Trophoblast cell (in vitro differentiated cells and primary cell): ENCODE measurements around the gene COL13A1.

Experiments used
- DNase-seq, 2 donors: peaks; one replicate each; pipeline ENCODE4 v3.0.0-alpha.2; 2016
- H2AFZ ChIP-seq: 2 replicates; pipeline ENCODE4 v1.6.1; 2013; ENCODE audit warnings: low read length, moderate library complexity, mild to moderate bottlenecking; ENCODE audit not compliant: insufficient read depth, poor library complexity
- H2AK5ac ChIP-seq: 2 replicates; pipeline ENCODE4 v1.6.1; 2013; ENCODE audit warnings: mild to moderate bottlenecking, low read length
- H2BK120ac ChIP-seq: 2 replicates; pipeline ENCODE4 v1.6.1; 2013; ENCODE audit warnings: low read length, mild to moderate bottlenecking, moderate library complexity; ENCODE audit not compliant: insufficient read depth, poor library complexity
- H2BK12ac ChIP-seq: 2 replicates; pipeline ENCODE4 v1.6.1; 2013; ENCODE audit warnings: mild to moderate bottlenecking, low read length, moderate library complexity
- H2BK5ac ChIP-seq: 2 replicates; pipeline ENCODE4 v1.6.1; 2013; ENCODE audit warnings: low read length, low read depth, moderate library complexity, mild to moderate bottlenecking; ENCODE audit not compliant: poor library complexity
- H3K14ac ChIP-seq: 2 replicates; pipeline ENCODE4 v1.6.1; 2013; ENCODE audit warnings: mild to moderate bottlenecking, low read length
- H3K18ac ChIP-seq: 2 replicates; pipeline ENCODE4 v1.6.1; 2013; ENCODE audit warnings: mild to moderate bottlenecking, low read length
- H3K23ac ChIP-seq: 2 replicates; pipeline ENCODE4 v1.6.1; 2013; ENCODE audit warnings: low read length
- H3K27ac ChIP-seq: 2 replicates; pipeline ENCODE4 v1.5.1; 2013; ENCODE audit warnings: low read depth, mild to moderate bottlenecking, inconsistent platforms, low read length, moderate library complexity
- H3K27me3 ChIP-seq: 2 replicates; pipeline ENCODE4 v1.6.1; 2013; ENCODE audit warnings: inconsistent platforms, mild to moderate bottlenecking, low read length, moderate library complexity; ENCODE audit not compliant: insufficient read depth
- H3K36me3 ChIP-seq, 2 experiments: 1 replicate in 1 of 2; 2 replicates in 1 of 2; pipeline ENCODE4 v1.6.1; 2013; ENCODE audit warnings: low read length in 2 of 2, mild to moderate bottlenecking in 2 of 2, moderate library complexity in 1 of 2; ENCODE audit not compliant: insufficient read depth in 2 of 2, control insufficient read depth in 1 of 2
- H3K4ac ChIP-seq: 2 replicates; pipeline ENCODE4 v1.6.1; 2013; ENCODE audit warnings: low read depth, mild to moderate bottlenecking, low read length, moderate library complexity
- H3K4me1 ChIP-seq, 2 experiments: 1 replicate in 1 of 2; 2 replicates in 1 of 2; pipeline ENCODE4 v1.6.1; 2013; ENCODE audit warnings: low read length in 2 of 2, mild to moderate bottlenecking in 2 of 2, moderate library complexity in 1 of 2; ENCODE audit not compliant: insufficient read depth in 2 of 2, control insufficient read depth in 1 of 2
- H3K4me2 ChIP-seq: 2 replicates; pipeline ENCODE4 v1.6.1; 2013; ENCODE audit warnings: inconsistent platforms, mild to moderate bottlenecking, low read length, moderate library complexity
- H3K4me3 ChIP-seq: 2 replicates; pipeline ENCODE4 v1.5.1; 2013; ENCODE audit warnings: mild to moderate bottlenecking, low read depth, low read length, inconsistent platforms
- H3K79me1 ChIP-seq: one replicate; pipeline ENCODE4 v1.6.1; 2013; ENCODE audit warnings: low read length
- H3K79me2 ChIP-seq: 2 replicates; pipeline ENCODE4 v1.6.1; 2013; ENCODE audit warnings: low read length, mild to moderate bottlenecking; ENCODE audit not compliant: control insufficient read depth, insufficient read depth, poor library complexity
- H3K9ac ChIP-seq: 2 replicates; pipeline ENCODE4 v1.6.1; 2013; ENCODE audit warnings: mild to moderate bottlenecking, low read length
- H3K9me3 ChIP-seq: 2 replicates; pipeline ENCODE4 v1.6.1; 2013; ENCODE audit warnings: low read depth, mild to moderate bottlenecking, control low read depth, inconsistent platforms, low read length; ENCODE audit not compliant: insufficient read depth
- H4K12ac ChIP-seq: 2 replicates; pipeline ENCODE4 v1.6.1; 2013; ENCODE audit warnings: low read depth, mild to moderate bottlenecking, low read length, moderate library complexity
- H4K8ac ChIP-seq: 2 replicates; pipeline ENCODE4 v1.6.1; 2013; ENCODE audit warnings: low read depth, mild to moderate bottlenecking, low read length, moderate library complexity
- H4K91ac ChIP-seq: one replicate; pipeline ENCODE4 v1.6.1; 2013; ENCODE audit warnings: low read depth, mild to moderate bottlenecking, low read length, moderate library complexity
- WGBS: extraction: QIAGEN DNeasy Blood & Tissue Kit; methylation state at CpG from one replicate; pipeline ENCODE4 v1.1.7; 2013; ENCODE audit warnings: missing lambda C conversion rate; ENCODE audit not compliant: insufficient read length, insufficient coverage; ENCODE audit errors: extremely low coverage; 5-methylcytosine and 5-hydroxymethylcytosine counted together

The COL13A1 gene

GRCh38 chr10:69908124-69908523, 106.4 kb downstream of the COL13A1 start:
- Histone ChIP-seq H3K4me3 (no peak overlapping the region), H3K4me2 (no peak overlapping the region), H3K18ac (no peak overlapping the region), H3K14ac (no peak overlapping the region), H2BK5ac (no peak overlapping the region), H4K8ac (no peak overlapping the region), H2AK5ac (no peak overlapping the region), H3K9me3 (peaks cover 2% of the 10 kb centered on the region), H4K12ac (no peak overlapping the region), H3K9ac (no peak overlapping the region), H2BK120ac (no peak overlapping the region), H4K91ac (no peak overlapping the region), H3K79me1 (no peaks in the 10 kb centered on the region), H3K27ac (no peak overlapping the region), H3K79me2 (no peaks in the 10 kb centered on the region), H3K27me3 (no peaks in the 10 kb centered on the region), H2BK12ac (no peak overlapping the region), H3K36me3 (no peaks in the 10 kb centered on the region), H2AFZ (no peak overlapping the region), H3K4me1 (no peaks in the 10 kb centered on the region), H3K4ac (no peak overlapping the region), H3K23ac (no peak overlapping the region)
- no peak for DNase-seq
- no CpG with 5 or more reads among the region's 6 CpGs for WGBS

- Histone ChIP-seq H3K9me3 (peaks cover 2% of the 10 kb centered on the region), H4K12ac (no peak overlapping the region), H2BK5ac (no peak overlapping the region), H3K23ac (no peak overlapping the region), H4K8ac (no peak overlapping the region), H3K4me3 (no peak overlapping the region), H3K27me3 (no peaks in the 10 kb centered on the region), H3K4me1 (no peaks in the 10 kb centered on the region), H3K79me1 (no peaks in the 10 kb centered on the region), H3K79me2 (no peaks in the 10 kb centered on the region), H2AFZ (no peak overlapping the region), H2AK5ac (no peak overlapping the region), H3K9ac (no peak overlapping the region), H4K91ac (no peak overlapping the region), H3K18ac (no peak overlapping the region), H3K4ac (no peak overlapping the region), H3K14ac (no peak overlapping the region), H3K36me3 (no peaks in the 10 kb centered on the region), H3K4me2 (no peak overlapping the region), H3K27ac (no peak overlapping the region), H2BK120ac (no peak overlapping the region), H2BK12ac (no peak overlapping the region)
- no CpG with 5 or more reads among the region's 5 CpGs for WGBS
- DNase-seq, result no peak
Measured at GRCh38 chr10:69910561-69910960, 108.9 kb downstream of the COL13A1 start.

GRCh38 chr10:69911613-69912528, 110.2 kb downstream of the COL13A1 start:
- WGBS, result no CpG with 5 or more reads among the region's 18 CpGs
- H2BK5ac ChIP-seq, result no peak overlapping the region
- no peak overlapping the region for H4K8ac ChIP-seq

GRCh38 chr10:69912589-69912988, 110.9 kb downstream of the COL13A1 start:
- Histone ChIP-seq H2BK5ac (no peak overlapping the region), H3K9ac (no peak overlapping the region), H2AK5ac (no peak overlapping the region), H3K14ac (no peak overlapping the region), H3K4me1 (no peaks in the 10 kb centered on the region), H3K27ac (no peak overlapping the region), H2AFZ (no peak overlapping the region), H4K8ac (no peak overlapping the region), H4K91ac (no peak overlapping the region), H3K18ac (no peak overlapping the region), H3K9me3 (peaks cover 2% of the 10 kb centered on the region), H2BK120ac (no peak overlapping the region), H3K4me2 (no peak overlapping the region), H3K36me3 (no peaks in the 10 kb centered on the region), H3K4me3 (no peak overlapping the region), H3K4ac (no peak overlapping the region), H3K79me1 (no peaks in the 10 kb centered on the region), H2BK12ac (no peak overlapping the region), H4K12ac (no peak overlapping the region), H3K27me3 (no peaks in the 10 kb centered on the region), H3K23ac (no peak overlapping the region), H3K79me2 (no peaks in the 10 kb centered on the region)
- no CpG with 5 or more reads among the region's 4 CpGs for WGBS
- DNase-seq, result no peak

More at GRCh38 chr10:69911613-69912528, 110.2 kb downstream of the COL13A1 start:
- no peaks in the 10 kb centered on the region for H3K4me1 ChIP-seq
- H2BK12ac ChIP-seq, result no peak overlapping the region
- H3K27me3 ChIP-seq, result no peaks in the 10 kb centered on the region
- H2AK5ac ChIP-seq, result no peak overlapping the region
- H4K12ac ChIP-seq, result no peak overlapping the region
- H4K91ac ChIP-seq, result no peak overlapping the region
- no peaks in the 10 kb centered on the region for H3K36me3 ChIP-seq
- H2AFZ ChIP-seq, result no peak overlapping the region
- H3K4me3 ChIP-seq, result no peak overlapping the region
- H3K18ac ChIP-seq, result no peak overlapping the region
- H3K79me2 ChIP-seq, result no peaks in the 10 kb centered on the region
- DNase-seq, result no peak
- H3K9me3 ChIP-seq, result peaks cover 2% of the 10 kb centered on the region
- H3K27ac ChIP-seq, result no peak overlapping the region
- H3K79me1 ChIP-seq, result no peaks in the 10 kb centered on the region
- no peak overlapping the region for H3K23ac ChIP-seq
- no peak overlapping the region for H3K9ac ChIP-seq
- no peak overlapping the region for H3K4me2 ChIP-seq
- no peak overlapping the region for H2BK120ac ChIP-seq
- H3K4ac ChIP-seq, result no peak overlapping the region
- no peak overlapping the region for H3K14ac ChIP-seq
